Type B pancreatic cell (in vitro differentiated cells): ENCODE data around the gene RIOK3. TPM values are rescaled to one million over a fixed set of nuclear protein-coding genes. Genes with fewer than 3 reads are reported as not detected.

Source experiments
- DNase-seq: peaks from one replicate; pipeline ENCODE4 v3.0.0; 2021; ENCODE audit warnings: mixed read lengths; ENCODE audit not compliant: unreplicated experiment; ENCODE audit errors: extremely low spot score
- H3K27ac Mint-ChIP-seq: 2 replicates; pipeline ENCODE4 v1.8.0; 2021; ENCODE audit warnings: mild to moderate bottlenecking, mixed read lengths
- H3K27me3 Mint-ChIP-seq: 2 replicates; pipeline ENCODE4 v1.8.0; 2021; ENCODE audit warnings: mixed read lengths
- H3K36me3 Mint-ChIP-seq: 2 replicates; pipeline ENCODE4 v1.8.0; 2021; ENCODE audit warnings: mixed read lengths
- H3K4me1 Mint-ChIP-seq: one replicate; pipeline ENCODE4 v1.8.0; 2021; ENCODE audit warnings: mixed read lengths; ENCODE audit not compliant: unreplicated experiment
- H3K4me3 Mint-ChIP-seq: 2 replicates; pipeline ENCODE4 v1.8.0; 2021; ENCODE audit warnings: mild to moderate bottlenecking, mixed read lengths
- H3K9me3 Mint-ChIP-seq: 2 replicates; pipeline ENCODE4 v1.8.0; 2021; ENCODE audit warnings: mixed read lengths
- CTCF ChIP-seq: fragments of 200-600 bp; sonication (generic); conservative IDR thresholded peaks from 2 replicates; pipeline ENCODE4 v1.5.0; 2021; ENCODE audit warnings: antibody characterized with exemption, mild to moderate bottlenecking
- total RNA-seq: library from RNA; stranded (reverse); gene quantifications from 2 replicates; pipeline ENCODE4 v1.2.1, GENCODE V29; 2021; ENCODE audit warnings: low replicate concordance

The RIOK3 gene
- total RNA-seq, 1 donor from 2014 or later = 46.7 TPM

GRCh38 chr18:23460285-23461273 lies 7.5 kb downstream of the RIOK3 start:
- peaks cover 32% of the 10 kb centered on the region for H3K4me1 Mint-ChIP-seq
- no peak for TF ChIP-seq CTCF
- peaks cover 27% of the 10 kb centered on the region for H3K36me3 Mint-ChIP-seq
- H3K27ac Mint-ChIP-seq = peak overlapping the region; percentile 15
- peak overlapping the region; percentile 0 for H3K4me3 Mint-ChIP-seq
- no peaks in the 10 kb centered on the region for H3K27me3 Mint-ChIP-seq
- H3K9me3 Mint-ChIP-seq = no peaks in the 10 kb centered on the region
- no peak for DNase-seq

DNA sequence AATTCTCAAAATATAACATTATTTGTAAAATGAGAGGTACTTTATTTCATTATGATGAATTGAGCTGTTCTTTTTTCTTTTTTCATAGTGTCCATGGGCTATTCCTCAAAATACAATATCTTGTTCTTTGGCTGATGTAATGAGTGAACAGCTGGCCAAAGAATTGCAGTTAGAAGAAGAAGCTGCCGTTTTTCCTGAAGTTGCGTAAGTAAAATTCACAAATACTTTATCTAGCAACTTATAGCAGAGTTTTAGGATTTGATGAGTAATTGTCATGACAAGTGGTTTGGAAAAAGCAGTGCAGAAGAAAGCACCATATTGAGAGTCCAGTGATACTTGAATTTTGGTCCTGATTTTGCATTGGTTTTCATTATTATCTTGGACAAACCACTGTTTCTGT lies 9.8 kb downstream of the RIOK3 start:
- Mint-ChIP-seq H3K4me1 (peaks cover 21% of the 10 kb centered on the region), H3K9me3 (no peaks in the 10 kb centered on the region), H3K36me3 (peaks cover 26% of the 10 kb centered on the region), H3K27ac (no peak overlapping the region), H3K27me3 (no peaks in the 10 kb centered on the region), H3K4me3 (no peak overlapping the region)
- TF ChIP-seq CTCF = no peak
- DNase-seq = no peak

DNA sequence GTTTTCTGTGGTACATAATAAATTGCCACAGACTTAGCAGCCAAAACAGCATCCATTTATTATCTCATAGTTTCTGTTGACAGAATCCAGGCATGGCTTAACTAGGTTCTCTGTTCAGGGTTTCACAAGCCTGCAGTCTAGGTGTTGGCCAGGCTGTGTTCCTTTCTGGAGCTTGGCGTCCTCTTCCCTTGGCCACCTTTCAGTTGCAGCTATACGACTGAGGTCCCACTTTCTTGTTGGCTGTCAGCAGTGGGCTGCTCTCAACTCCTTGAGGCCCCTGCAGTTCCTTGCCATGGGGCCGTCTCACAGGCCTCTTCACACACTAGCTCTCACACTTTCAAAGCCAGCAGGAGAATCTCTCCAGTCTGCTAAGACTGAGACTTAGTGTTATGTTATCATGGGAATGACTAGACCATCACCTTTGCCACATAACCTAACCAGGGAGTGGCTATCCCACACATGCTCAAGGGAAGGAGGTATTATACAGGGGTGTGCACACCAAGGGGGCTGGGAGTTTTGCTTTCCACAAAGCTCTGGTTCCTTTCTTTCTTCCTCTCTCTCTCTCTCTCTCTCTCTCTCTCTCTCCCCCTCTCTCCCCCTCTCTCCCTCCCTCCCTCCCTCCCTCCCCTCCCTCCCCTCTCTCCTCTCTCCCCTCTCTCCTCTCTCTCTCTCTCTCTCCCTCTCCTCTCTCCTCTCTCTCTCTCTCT lies 15.8 kb downstream of the RIOK3 start:
- H3K27me3 Mint-ChIP-seq = no peaks in the 10 kb centered on the region
- TF ChIP-seq CTCF = no peak
- no peaks in the 10 kb centered on the region for H3K9me3 Mint-ChIP-seq
- H3K4me1 Mint-ChIP-seq = no peaks in the 10 kb centered on the region
- no peak overlapping the region for H3K4me3 Mint-ChIP-seq
- peaks cover 13% of the 10 kb centered on the region for H3K36me3 Mint-ChIP-seq
- H3K27ac Mint-ChIP-seq = no peak overlapping the region
- DNase-seq = no peak

- H3K9me3 Mint-ChIP-seq = no peaks in the 10 kb centered on the region
- TF ChIP-seq CTCF = no peak
- no peaks in the 10 kb centered on the region for H3K4me1 Mint-ChIP-seq
- no peak overlapping the region for H3K4me3 Mint-ChIP-seq
- no peak for DNase-seq
- H3K27me3 Mint-ChIP-seq = no peaks in the 10 kb centered on the region
- H3K36me3 Mint-ChIP-seq = peaks cover 21% of the 10 kb centered on the region
- peak overlapping the region; percentile 2 for H3K27ac Mint-ChIP-seq
Measured at GRCh38 chr18:23470620-23471387, 17.7 kb downstream of the RIOK3 start.

GRCh38 chr18:23471486-23471885 lies 18.4 kb downstream of the RIOK3 start:
- no peak overlapping the region for H3K27ac Mint-ChIP-seq
- no peak for TF ChIP-seq CTCF
- DNase-seq = no peak
- H3K27me3 Mint-ChIP-seq = no peaks in the 10 kb centered on the region
- H3K4me3 Mint-ChIP-seq = no peak overlapping the region
- no peaks in the 10 kb centered on the region for H3K9me3 Mint-ChIP-seq
- H3K4me1 Mint-ChIP-seq = no peaks in the 10 kb centered on the region
- H3K36me3 Mint-ChIP-seq = peaks cover 23% of the 10 kb centered on the region
